Ectodermal cell (in vitro differentiated cells): ENCODE measurements around the gene CDH16.
"Not testable (repeated sequence)": the region's sequence is repeated elsewhere in the genome, so short reads cannot be mapped to it uniquely, and the experiment has no call there.

ENCODE experiments used
- H3K27ac ChIP-seq: 2 replicates; pipeline ENCODE4 v1.7.0; 2013; ENCODE audit warnings: mild to moderate bottlenecking, low read depth, low read length; ENCODE audit not compliant: insufficient read depth, poor library complexity, severe bottlenecking
- H3K27me3 ChIP-seq: 2 replicates; pipeline ENCODE4 v1.7.0; 2013; ENCODE audit warnings: mild to moderate bottlenecking, low read length; ENCODE audit not compliant: insufficient read depth, control insufficient read depth, poor library complexity, severe bottlenecking
- H3K36me3 ChIP-seq: one replicate; pipeline ENCODE4 v1.7.0; 2013; ENCODE audit warnings: low read length; ENCODE audit not compliant: control insufficient read depth, insufficient read depth
- H3K4me1 ChIP-seq: one replicate; pipeline ENCODE4 v1.7.0; 2013; ENCODE audit warnings: low read length; ENCODE audit not compliant: control insufficient read depth, insufficient read depth
- H3K4me3 ChIP-seq: 2 replicates; pipeline ENCODE4 v1.7.0; 2013; ENCODE audit warnings: low read depth, low read length, control low read depth; ENCODE audit not compliant: insufficient read depth
- H3K9me3 ChIP-seq: 2 replicates; pipeline ENCODE4 v1.7.0; 2013; ENCODE audit warnings: mild to moderate bottlenecking, low read length, moderate library complexity; ENCODE audit not compliant: control insufficient read depth
- WGBS, 2 experiments: methylation state at CpG; one replicate each; pipeline ENCODE4 v1.1.7; 2013; ENCODE audit warnings: missing lambda C conversion rate in 2 of 2; 5-methylcytosine and 5-hydroxymethylcytosine counted together

Gene CDH16

DNA sequence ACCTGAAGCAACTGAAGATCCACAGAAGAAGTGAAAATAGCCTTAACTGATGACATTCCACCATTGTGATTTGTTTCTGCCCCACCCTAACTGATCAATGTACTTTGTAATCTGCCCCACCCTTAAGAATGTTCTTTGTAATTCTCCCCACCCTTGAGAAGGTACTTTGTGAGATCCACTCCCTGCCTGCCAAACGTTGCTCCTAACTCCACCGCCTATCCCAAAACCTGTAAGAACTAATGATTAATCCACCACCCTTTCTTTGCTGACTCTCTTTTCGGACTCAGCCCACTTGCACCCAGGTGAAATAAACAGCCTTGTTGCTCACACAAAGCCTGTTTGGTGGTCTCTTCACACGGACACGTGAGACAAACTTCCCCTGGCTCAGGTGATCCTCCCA is 22.0 kb downstream of the CDH16 start:
- H3K9me3 ChIP-seq, H3K36me3 ChIP-seq, H3K27me3 ChIP-seq, H3K4me1 ChIP-seq, H3K27ac ChIP-seq, H3K4me3 ChIP-seq: not testable (repeated sequence)
- 78 to 81% methylated on average over 5 of the region's 5 CpGs for WGBS, 2 experiments

DNA sequence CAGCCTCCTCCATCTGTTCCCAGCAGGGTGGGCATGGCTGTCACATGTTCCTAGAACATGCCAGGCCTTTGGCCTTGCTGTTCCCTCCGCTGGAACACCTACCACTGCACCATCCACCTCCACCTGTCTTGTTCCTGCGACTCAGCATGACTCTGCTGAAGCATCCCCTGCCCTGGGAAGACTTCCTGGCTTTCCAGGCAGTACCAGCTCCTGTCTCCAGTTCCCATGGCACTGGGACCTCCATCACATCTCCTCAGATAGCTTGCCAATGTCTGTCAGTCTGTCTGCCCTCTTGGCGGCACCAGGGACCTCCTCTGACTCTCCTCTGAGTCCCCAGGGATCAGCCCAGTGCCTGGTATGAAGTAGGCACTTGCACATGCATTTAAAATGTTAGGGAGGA is 22.7 kb downstream of the CDH16 start:
- H3K4me3 ChIP-seq = no peak overlapping the region
- 93 to 97% methylated on average over 3 of the region's 3 CpGs for WGBS, 2 experiments
- no peaks in the 10 kb centered on the region for H3K27me3 ChIP-seq
- no peaks in the 10 kb centered on the region for H3K9me3 ChIP-seq
- no peaks in the 10 kb centered on the region for H3K4me1 ChIP-seq
- H3K36me3 ChIP-seq = no peaks in the 10 kb centered on the region
- H3K27ac ChIP-seq = no peak overlapping the region

DNA sequence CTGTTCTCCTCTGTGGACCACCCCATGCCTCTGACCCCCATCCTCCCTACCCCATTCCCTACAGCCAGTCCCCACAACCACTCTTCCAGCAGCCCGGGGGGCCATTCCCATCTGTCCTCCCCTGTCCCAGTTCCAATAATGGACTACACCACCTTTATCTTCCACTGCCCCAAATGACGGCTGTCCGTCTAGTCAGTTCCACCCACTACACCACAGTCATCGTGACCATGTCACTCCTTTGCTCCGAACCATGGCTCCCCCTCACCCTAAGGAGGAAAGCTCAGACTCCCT is 23.1 kb downstream of the CDH16 start:
- Histone ChIP-seq H3K36me3 (no peaks in the 10 kb centered on the region), H3K4me1 (no peaks in the 10 kb centered on the region), H3K27ac (no peak overlapping the region), H3K9me3 (no peaks in the 10 kb centered on the region), H3K27me3 (no peaks in the 10 kb centered on the region), H3K4me3 (no peak overlapping the region)
- WGBS, 2 experiments = 92 to 95% methylated on average over 5 of the region's 5 CpGs

DNA sequence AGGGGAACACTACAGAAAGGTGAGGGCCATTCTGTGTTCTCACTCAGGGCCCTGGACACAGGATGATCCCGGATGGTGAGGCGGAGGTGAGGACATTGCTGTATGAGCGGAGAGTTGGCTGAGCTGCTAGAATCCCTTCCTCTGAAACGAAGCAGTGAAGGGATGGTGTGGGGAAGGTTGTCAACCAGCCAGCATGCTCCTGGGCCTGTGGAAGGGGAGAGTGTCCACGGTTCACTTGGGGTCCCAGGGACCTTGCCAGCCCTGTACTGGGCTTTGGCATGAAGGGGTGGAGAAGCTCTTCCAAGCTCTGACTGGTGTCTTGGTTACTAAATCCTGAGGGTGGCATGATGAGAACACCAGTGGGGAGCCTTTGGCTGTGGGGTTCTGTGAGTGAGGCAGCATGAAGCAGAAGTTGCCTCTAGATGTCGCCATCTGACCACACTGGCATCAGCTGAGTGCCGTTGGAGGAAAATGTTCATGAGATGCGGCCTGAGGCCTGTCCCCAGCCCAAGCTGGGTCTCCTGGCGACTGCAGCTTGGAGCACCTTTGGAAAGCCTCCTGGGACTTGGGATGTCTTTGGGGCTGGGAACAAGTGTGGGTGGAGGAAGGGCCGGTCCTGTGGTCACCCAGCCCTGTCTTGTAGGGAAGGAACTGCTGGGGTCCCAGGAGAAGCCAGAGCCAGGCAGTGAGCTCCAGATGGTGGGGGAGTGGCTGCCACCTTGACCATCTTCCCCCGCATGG is 23.6 kb downstream of the CDH16 start:
- Histone ChIP-seq H3K4me3 (no peak overlapping the region), H3K4me1 (no peaks in the 10 kb centered on the region), H3K27me3 (no peaks in the 10 kb centered on the region), H3K9me3 (no peaks in the 10 kb centered on the region), H3K36me3 (no peaks in the 10 kb centered on the region), H3K27ac (no peak overlapping the region)
- WGBS, 2 experiments = 64 to 65% methylated on average over 11 of the region's 11 CpGs

DNA sequence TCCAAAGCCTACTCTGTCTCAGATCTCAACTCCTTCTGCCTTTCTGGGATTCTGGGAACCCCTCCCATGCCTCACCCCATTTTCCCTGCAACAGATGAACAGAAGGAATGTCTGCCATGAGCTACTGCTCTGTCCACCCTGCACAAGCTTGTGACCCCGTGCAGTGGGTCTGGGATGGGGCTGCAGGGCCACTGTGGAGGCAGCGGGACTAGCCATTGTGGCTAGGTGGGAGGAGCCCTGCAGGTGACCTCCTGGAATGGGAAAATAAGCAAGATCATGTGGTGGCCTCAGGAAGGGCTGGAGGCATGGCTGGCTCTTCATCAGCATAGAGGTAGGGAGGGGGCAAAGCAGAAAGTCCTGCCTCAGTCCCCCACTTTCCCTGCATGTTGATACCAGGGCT is 24.6 kb downstream of the CDH16 start:
- Histone ChIP-seq H3K36me3 (no peaks in the 10 kb centered on the region), H3K27ac (no peak overlapping the region), H3K4me1 (no peaks in the 10 kb centered on the region), H3K27me3 (no peaks in the 10 kb centered on the region), H3K9me3 (no peaks in the 10 kb centered on the region), H3K4me3 (no peak overlapping the region)
- 84 to 89% methylated on average over 2 of the region's 2 CpGs for WGBS, 2 experiments

DNA sequence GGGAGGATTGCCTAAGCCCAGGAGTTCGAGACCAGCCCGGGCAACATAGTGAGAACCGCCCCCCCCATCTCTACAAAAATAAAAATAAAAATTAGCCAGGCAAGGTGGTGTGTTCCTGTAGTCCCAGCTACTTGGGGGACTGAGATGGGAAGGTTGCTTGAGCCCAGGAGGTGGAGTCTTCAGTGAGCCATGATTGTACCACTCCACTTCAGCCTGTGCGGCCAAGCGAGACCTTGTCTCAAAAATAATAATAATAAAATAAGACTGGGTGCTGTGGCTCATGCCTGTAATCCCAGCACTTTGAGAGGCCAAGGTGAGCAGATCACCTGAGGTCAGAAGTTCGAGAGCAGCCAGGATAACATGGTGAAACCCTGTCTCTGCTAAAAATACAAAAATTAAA is 26.9 kb downstream of the CDH16 start:
- no peak overlapping the region for H3K27ac ChIP-seq
- 75 to 87% methylated on average over 5 of the region's 6 CpGs for WGBS, 2 experiments
- peaks cover 3% of the 10 kb centered on the region for H3K36me3 ChIP-seq

DNA sequence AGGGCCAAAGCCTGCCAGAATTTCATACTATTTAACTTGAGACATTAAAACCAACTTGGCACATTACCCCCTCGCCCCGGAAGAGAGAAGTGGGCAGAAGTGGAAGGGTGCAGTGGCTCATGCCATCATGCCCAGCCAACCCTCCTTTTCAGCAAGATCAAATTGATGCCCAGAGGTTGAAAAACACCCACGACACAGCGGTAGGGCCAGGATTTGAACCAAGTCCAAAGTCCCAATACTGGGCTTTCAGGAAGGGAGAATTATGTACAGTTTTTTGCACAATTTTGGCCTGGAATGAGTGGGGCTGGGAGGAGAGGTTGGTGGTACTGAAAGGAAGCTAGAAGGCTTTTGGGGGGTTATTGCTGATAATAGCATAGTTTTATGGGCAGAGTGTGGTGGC is 27.3 kb downstream of the CDH16 start:
- WGBS, 2 experiments = 93% methylated on average over 4 of the region's 4 CpGs
- H3K9me3 ChIP-seq = no peaks in the 10 kb centered on the region
- no peaks in the 10 kb centered on the region for H3K27me3 ChIP-seq
- no peak overlapping the region for H3K4me3 ChIP-seq
- H3K27ac ChIP-seq = no peak overlapping the region
- no peaks in the 10 kb centered on the region for H3K4me1 ChIP-seq
- peaks cover 7% of the 10 kb centered on the region for H3K36me3 ChIP-seq

More for the DNA sequence above, 26.9 kb downstream of the CDH16 start:
- no peaks in the 10 kb centered on the region for H3K4me1 ChIP-seq
- no peaks in the 10 kb centered on the region for H3K27me3 ChIP-seq
- H3K9me3 ChIP-seq = no peaks in the 10 kb centered on the region
- H3K4me3 ChIP-seq = no peak overlapping the region

DNA sequence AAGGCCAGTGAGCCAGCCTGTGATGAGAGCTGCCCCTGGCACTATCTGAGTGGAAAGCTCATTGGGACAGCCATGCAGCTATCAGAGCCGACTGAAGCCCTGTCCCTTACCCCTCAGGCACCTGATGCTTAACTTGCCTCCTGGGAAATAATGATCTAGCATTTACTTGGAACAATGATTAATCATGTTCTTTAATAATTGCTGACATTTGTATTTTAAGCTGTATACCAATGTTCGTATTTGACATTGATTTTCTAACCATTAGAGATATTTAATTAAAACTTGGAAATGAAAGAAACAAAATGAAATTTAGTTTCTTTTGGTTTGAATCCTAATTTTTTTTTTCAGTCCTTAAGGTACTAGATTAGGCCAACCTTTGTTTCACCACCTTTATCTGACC is 27.9 kb downstream of the CDH16 start:
- Histone ChIP-seq H3K27me3 (no peaks in the 10 kb centered on the region), H3K27ac (no peak overlapping the region), H3K4me3 (no peak overlapping the region), H3K4me1 (no peaks in the 10 kb centered on the region), H3K9me3 (no peaks in the 10 kb centered on the region), H3K36me3 (peaks cover 7% of the 10 kb centered on the region)
- 79 to 98% methylated on average over 1 to 2 of the region's 2 CpGs for WGBS, 2 experiments

DNA sequence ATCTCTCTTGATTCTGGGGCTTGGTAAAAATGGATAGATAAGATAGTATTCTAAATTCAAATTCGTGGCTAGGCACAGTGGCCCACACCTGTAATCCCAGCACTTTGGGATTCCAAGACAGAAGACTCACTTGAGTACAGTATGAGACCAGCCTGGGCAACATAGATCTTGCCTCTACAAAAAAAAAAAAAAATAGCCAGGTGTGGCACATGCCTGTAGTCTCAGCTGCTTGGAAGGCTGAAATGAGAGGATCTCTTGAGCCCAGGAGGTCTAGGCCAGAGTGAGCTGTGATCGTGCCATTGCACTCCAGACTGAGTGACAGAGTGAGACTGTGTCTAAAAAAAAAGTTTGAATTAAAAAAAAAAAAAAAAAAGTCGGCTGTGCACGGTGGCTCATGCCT is 29.1 kb downstream of the CDH16 start:
- WGBS, 2 experiments = 88 to 95% methylated on average over 4 of the region's 4 CpGs
- H3K4me1 ChIP-seq = no peaks in the 10 kb centered on the region
- H3K27ac ChIP-seq = no peak overlapping the region
- H3K9me3 ChIP-seq = no peaks in the 10 kb centered on the region
- peaks cover 14% of the 10 kb centered on the region for H3K36me3 ChIP-seq
- no peak overlapping the region for H3K4me3 ChIP-seq
- H3K27me3 ChIP-seq = no peaks in the 10 kb centered on the region

DNA sequence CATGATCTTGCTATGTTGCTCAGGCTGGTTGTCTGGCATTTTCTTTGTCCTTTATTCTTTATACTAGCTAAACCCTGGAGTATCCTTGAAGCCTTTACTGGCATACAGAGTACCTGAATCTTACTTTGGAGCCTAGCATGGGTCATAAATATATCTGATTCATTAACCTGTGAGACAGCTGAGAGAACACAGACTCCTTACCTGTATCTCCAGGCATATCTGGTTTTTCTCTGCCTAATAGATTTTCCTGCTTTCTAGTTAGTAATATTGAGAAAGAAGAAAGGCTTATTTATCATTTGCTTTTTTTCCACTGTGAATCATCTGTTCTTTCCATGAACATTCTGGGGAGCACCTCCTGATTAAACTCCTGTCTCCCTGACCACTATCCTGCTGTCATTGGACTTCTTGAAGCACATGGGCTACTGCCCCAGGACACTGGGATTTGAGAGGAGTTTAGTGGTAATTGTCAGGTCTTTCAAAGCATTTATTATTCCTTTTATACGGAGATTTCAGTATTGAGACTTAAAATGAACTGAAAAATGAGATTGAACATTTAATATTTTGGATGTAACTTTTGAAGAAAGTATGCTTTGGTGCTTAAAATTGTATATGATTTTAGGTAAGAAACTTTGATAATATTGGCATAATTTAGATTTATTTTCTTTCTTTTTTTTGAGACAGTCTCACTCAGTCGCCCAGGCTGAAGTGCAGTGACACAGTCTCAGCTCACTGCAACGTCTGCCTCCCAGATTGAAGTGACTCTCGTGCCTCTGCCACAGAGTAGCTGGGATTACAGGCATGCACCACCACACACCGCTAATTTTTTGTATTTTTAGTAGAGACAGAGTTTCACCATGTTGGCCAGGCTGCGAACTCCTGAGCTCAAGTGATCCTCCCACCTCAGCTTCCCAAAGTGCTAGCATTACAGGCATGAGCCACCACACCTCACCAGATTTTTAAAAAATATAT is 29.8 kb downstream of the CDH16 start:
- Histone ChIP-seq H3K9me3 (no peaks in the 10 kb centered on the region), H3K4me3 (no peak overlapping the region), H3K27me3 (no peaks in the 10 kb centered on the region), H3K36me3 (peaks cover 17% of the 10 kb centered on the region), H3K4me1 (no peaks in the 10 kb centered on the region), H3K27ac (no peak overlapping the region)
- 89 to 94% methylated on average over 6 of the region's 6 CpGs for WGBS, 2 experiments
